B cell (primary cell): Measurements from ENCODE around the gene IGFBP7. TPM values are rescaled to one million over a fixed set of nuclear protein-coding genes. Genes with fewer than 3 reads are reported as not detected.

Source experiments
- ATAC-seq: fragments of 200-7000 bp; cut with Tn5 transposase; one replicate; pipeline ENCODE4 v1.10.0; 2021; ENCODE audit warnings: low read depth, mild to moderate bottlenecking, moderate number of reproducible peaks, moderate library complexity
- CTCF ChIA-PET: fragments of 350-600 bp; sonication (Branson Sonifier 250); formaldehyde crosslinking; loops from one replicate; lab custom pipeline; 2021; ENCODE audit warnings: antibody characterized with exemption, inconsistent platforms; lab: Charles Lee
- POLR2A ChIA-PET: fragments of 350-600 bp; sonication (Branson Sonifier 250); formaldehyde crosslinking; loops from one replicate; lab custom pipeline; 2021; ENCODE audit warnings: antibody characterized with exemption; lab: Charles Lee
- DNase-seq: peaks from one replicate; pipeline ENCODE4 v3.0.0; 2013
- H2AFZ ChIP-seq: 2 replicates; pipeline ENCODE4 v1.6.1; 2012; ENCODE audit warnings: mild to moderate bottlenecking, low read depth, low read length; ENCODE audit not compliant: insufficient read depth, poor library complexity, severe bottlenecking
- H3K27ac ChIP-seq, 2 donors: 1 replicate in 1 of 2; 2 replicates in 1 of 2; pipeline ENCODE4 v1.5.1; 2012 to 2013; ENCODE audit warnings: low read length in 2 of 2, mild to moderate bottlenecking in 2 of 2, moderate library complexity in 1 of 2
- H3K27me3 ChIP-seq, 4 experiments: fragments of 200-600 bp in 1 of 4; sonication (generic) in 1 of 4; replicated peaks in 1 of 4; 1 replicate in 2 of 4; 2 replicates in 2 of 4; pipeline versions ENCODE4 v1.6.1 to v1.7.0; 2013 to 2016; ENCODE audit warnings: low read length in 3 of 4, mild to moderate bottlenecking in 2 of 4, mixed read lengths in 1 of 4, moderate library complexity in 1 of 4; ENCODE audit not compliant: insufficient read depth in 4 of 4, control insufficient read depth in 3 of 4; ENCODE audit errors: control extremely low read depth in 1 of 4
- H3K36me3 ChIP-seq, 2 experiments: replicated peaks in 1 of 2; 1 replicate in 1 of 2; 2 replicates in 1 of 2; pipeline versions ENCODE4 v1.6.1 to v1.7.1; 2013; ENCODE audit warnings: low read length in 1 of 2; ENCODE audit not compliant: insufficient read depth in 2 of 2, control insufficient read depth in 1 of 2; ENCODE audit errors: control extremely low read depth in 1 of 2, extremely low read depth in 1 of 2
- H3K4me1 ChIP-seq, 2 donors: fragments of 200-600 bp in 1 of 2; sonication (generic) in 1 of 2; 1 replicate in 1 of 2; 2 replicates in 1 of 2; pipeline versions ENCODE4 v1.5.1 to v1.6.1; 2013 to 2017; ENCODE audit warnings: low read length in 2 of 2; ENCODE audit not compliant: control insufficient read depth in 2 of 2, insufficient read depth in 2 of 2
- H3K4me2 ChIP-seq: replicated peaks from 2 replicates; pipeline ENCODE3; 2012; ENCODE audit warnings: mild to moderate bottlenecking, low read depth, low read length; ENCODE audit not compliant: poor library complexity, severe bottlenecking
- H3K4me3 ChIP-seq, 5 experiments: fragments of 200-600 bp in 1 of 5; sonication (generic) in 1 of 5; 1 replicate in 3 of 5; 2 replicates in 2 of 5; pipeline versions ENCODE4 v1.5.1 to v1.7.0; 2011 to 2016; ENCODE audit warnings: low read length in 4 of 5, mild to moderate bottlenecking in 4 of 5, low read depth in 2 of 5, control low read depth in 1 of 5, moderate library complexity in 1 of 5; ENCODE audit not compliant: insufficient read depth in 1 of 5; ENCODE audit errors: control extremely low read depth in 1 of 5, extremely low read depth in 1 of 5
- H3K79me2 ChIP-seq: fragments of 200-600 bp; sonication (generic); one replicate; pipeline ENCODE4 v1.6.0; 2016; ENCODE audit warnings: low read length; ENCODE audit not compliant: control insufficient read depth, insufficient read depth
- H3K9ac ChIP-seq: fragments of 200-600 bp; sonication (generic); 2 replicates; pipeline ENCODE4 v1.6.1; 2017; ENCODE audit warnings: mild to moderate bottlenecking, low read length, moderate library complexity
- H3K9me3 ChIP-seq, 3 donors: one replicate each; pipeline versions ENCODE4 v1.6.1 to v1.7.1; 2013; ENCODE audit warnings: low read length in 2 of 3; ENCODE audit not compliant: control insufficient read depth in 2 of 3, insufficient read depth in 1 of 3; ENCODE audit errors: control extremely low read depth in 1 of 3
- H4K20me1 ChIP-seq: 2 replicates; pipeline ENCODE4 v1.6.0; 2012; ENCODE audit warnings: mild to moderate bottlenecking, low read length; ENCODE audit not compliant: insufficient read depth, control insufficient read depth, poor library complexity, severe bottlenecking
- H3K27ac Mint-ChIP-seq: one replicate; pipeline ENCODE4 v1.8.0; 2021; ENCODE audit warnings: mixed read lengths
- H3K27me3 Mint-ChIP-seq: one replicate; pipeline ENCODE4 v1.8.0; 2021; ENCODE audit warnings: mixed read lengths
- H3K4me1 Mint-ChIP-seq: one replicate; pipeline ENCODE4 v1.8.0; 2021; ENCODE audit warnings: mixed read lengths
- H3K4me3 Mint-ChIP-seq: one replicate; pipeline ENCODE4 v1.8.0; 2021; ENCODE audit warnings: mixed read lengths
- H3K9me3 Mint-ChIP-seq: one replicate; pipeline ENCODE4 v1.8.0; 2022; ENCODE audit warnings: mixed read lengths; ENCODE audit not compliant: insufficient read depth
- EZH2 ChIP-seq: IDR thresholded peaks from 2 replicates; pipeline ENCODE4 v1.6.1; 2012; ENCODE audit warnings: borderline replicate concordance, low read depth, mild to moderate bottlenecking, moderate library complexity, low read length; ENCODE audit not compliant: insufficient read depth, poor library complexity, severe bottlenecking
- WGBS: methylation state at CpG from one replicate; pipeline ENCODE4 v1.1.5; 2013; ENCODE audit warnings: missing lambda C conversion rate; ENCODE audit not compliant: insufficient coverage; 5-methylcytosine and 5-hydroxymethylcytosine counted together
- intact Hi-C: fragments of 100-400 bp; cut with micrococcal nuclease; formaldehyde crosslinking; loops from one replicate; pipeline ENCODE4 v1.10.0; 2022
- polyA plus RNA-seq: library from polyadenylated mRNA; depleted of rRNA; stranded (reverse); fragments of >200 nt; gene quantifications from 2 replicates; pipeline ENCODE4 v1.2.3, GENCODE V29; 2012
- total RNA-seq, 2 donors: library from RNA; stranded (reverse); fragments of 120-200 nt in 1 of 2; gene quantifications; 1 replicate in 1 of 2; 2 replicates in 1 of 2; pipeline versions ENCODE4 v1.2.3 to v1.2.4, GENCODE V29; 2013 to 2022
- TF ChIP-seq, protein P1 (sequence below): fragments of 200-600 bp; IDR thresholded peaks from one replicate; pipeline ENCODE4 v1.8.0; 2022; ENCODE audit warnings: antibody characterized with exemption, mild to moderate bottlenecking

IGFBP7 gene
- total and polyA plus RNA-seq, 2 donors (not counting 1 experiment from before 2014, with no cell fraction given): 0.37 TPM; not detected in 1

DNA sequence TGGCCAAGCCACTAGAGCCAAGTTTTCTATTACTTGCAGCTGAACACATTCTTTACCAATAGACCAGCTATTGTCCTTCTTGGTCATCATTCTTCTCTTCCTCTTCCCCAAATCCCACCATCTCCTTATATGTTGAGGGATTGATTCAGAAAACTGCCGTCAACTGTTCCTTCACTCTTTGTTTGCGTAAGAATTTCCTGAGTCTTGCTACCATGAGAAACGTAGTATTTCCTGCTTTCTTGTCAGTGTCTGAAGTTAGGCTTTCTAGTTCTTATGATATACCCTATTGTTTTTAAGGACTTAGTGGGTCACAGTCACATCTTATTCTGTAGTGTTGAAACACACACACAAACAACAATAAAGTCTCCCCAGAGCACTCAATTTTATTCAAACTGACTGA lies 20.1 kb downstream of the IGFBP7 start:
- Mint-ChIP-seq H3K4me3 (no peak overlapping the region), H3K4me1 (no peaks in the 10 kb centered on the region), H3K27ac (no peak overlapping the region), H3K27me3 (peaks cover 24% of the 10 kb centered on the region), H3K9me3 (no peaks in the 10 kb centered on the region)
- Histone ChIP-seq H3K4me1 (no peaks in the 10 kb centered on the region), H2AFZ (no peak overlapping the region), H3K79me2 (no peaks in the 10 kb centered on the region), H3K4me2 (no peak overlapping the region), H3K9me3 (no peaks in the 10 kb centered on the region), H4K20me1 (no peaks in the 10 kb centered on the region), H3K27ac (no peak overlapping the region), H3K36me3 (no peaks in the 10 kb centered on the region), H3K4me3 (no peak overlapping the region), H3K9ac (no peak overlapping the region), H3K27me3 (no peaks in the 10 kb centered on the region)
- no CpG with 5 or more reads among the region's 3 CpGs for WGBS
- TF ChIP-seq EZH2: no peak
- TF ChIP-seq, protein P1, sequence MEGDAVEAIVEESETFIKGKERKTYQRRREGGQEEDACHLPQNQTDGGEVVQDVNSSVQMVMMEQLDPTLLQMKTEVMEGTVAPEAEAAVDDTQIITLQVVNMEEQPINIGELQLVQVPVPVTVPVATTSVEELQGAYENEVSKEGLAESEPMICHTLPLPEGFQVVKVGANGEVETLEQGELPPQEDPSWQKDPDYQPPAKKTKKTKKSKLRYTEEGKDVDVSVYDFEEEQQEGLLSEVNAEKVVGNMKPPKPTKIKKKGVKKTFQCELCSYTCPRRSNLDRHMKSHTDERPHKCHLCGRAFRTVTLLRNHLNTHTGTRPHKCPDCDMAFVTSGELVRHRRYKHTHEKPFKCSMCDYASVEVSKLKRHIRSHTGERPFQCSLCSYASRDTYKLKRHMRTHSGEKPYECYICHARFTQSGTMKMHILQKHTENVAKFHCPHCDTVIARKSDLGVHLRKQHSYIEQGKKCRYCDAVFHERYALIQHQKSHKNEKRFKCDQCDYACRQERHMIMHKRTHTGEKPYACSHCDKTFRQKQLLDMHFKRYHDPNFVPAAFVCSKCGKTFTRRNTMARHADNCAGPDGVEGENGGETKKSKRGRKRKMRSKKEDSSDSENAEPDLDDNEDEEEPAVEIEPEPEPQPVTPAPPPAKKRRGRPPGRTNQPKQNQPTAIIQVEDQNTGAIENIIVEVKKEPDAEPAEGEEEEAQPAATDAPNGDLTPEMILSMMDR: no peak
- ChIA-PET CTCF (no interaction called here), POLR2A (no interaction called here)
- DNase-seq (no peak), ATAC-seq (no peak)
- intact Hi-C loops: no loop called here

DNA sequence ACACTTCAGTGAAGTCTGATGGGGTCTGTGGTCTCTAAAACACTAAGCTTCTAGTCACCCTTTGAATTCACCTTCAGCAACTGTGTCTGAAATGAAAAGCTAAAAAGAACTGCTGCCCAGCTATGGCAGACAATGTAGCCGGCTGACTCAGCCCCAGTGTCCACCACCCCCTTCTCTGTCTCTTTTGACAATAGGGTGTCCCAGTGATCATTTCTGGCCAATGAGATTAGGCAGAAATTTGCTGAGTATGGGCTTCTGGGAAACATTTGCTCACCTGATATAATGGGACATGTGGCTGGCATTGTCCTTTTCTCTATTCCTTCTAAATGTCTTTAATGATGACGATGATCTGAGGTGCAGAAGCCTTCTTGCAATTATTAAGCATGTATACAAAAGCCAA lies 20.6 kb downstream of the IGFBP7 start:
- H3K4me3 Mint-ChIP-seq: no peak overlapping the region
- POLR2A ChIA-PET: no interaction called here
- H2AFZ ChIP-seq: no peak overlapping the region

More for the DNA sequence above, 20.6 kb downstream of the IGFBP7 start:
- Histone ChIP-seq H3K9me3 (no peaks in the 10 kb centered on the region), H3K27ac (no peak overlapping the region), H3K36me3 (no peaks in the 10 kb centered on the region), H3K4me3 (no peak overlapping the region), H4K20me1 (no peaks in the 10 kb centered on the region), H3K4me1 (no peaks in the 10 kb centered on the region), H3K4me2 (no peak overlapping the region), H3K27me3 (no peaks in the 10 kb centered on the region), H3K79me2 (no peaks in the 10 kb centered on the region), H3K9ac (no peak overlapping the region)
- no peaks in the 10 kb centered on the region for H3K9me3 Mint-ChIP-seq
- no peaks in the 10 kb centered on the region for H3K4me1 Mint-ChIP-seq
- CTCF ChIA-PET: interaction anchor here (0.7 kb wide), 1 partner anchor 18 kb away, joined by 6 read pairs; no protein-coding TSS in a partner anchor
- no peak for ATAC-seq
- WGBS: no CpG with 5 or more reads among the region's 2 CpGs
- H3K27ac Mint-ChIP-seq: no peak overlapping the region
- no peak for DNase-seq
- H3K27me3 Mint-ChIP-seq: peaks cover 24% of the 10 kb centered on the region
- intact Hi-C loops: no loop called here
- TF ChIP-seq, protein P1: no peak
- no peak for TF ChIP-seq EZH2
